Endodermal cell (in vitro differentiated cells): Measurements from ENCODE around the gene AGPAT3. TPM values are rescaled to one million over a fixed set of nuclear protein-coding genes. Genes with fewer than 3 reads are reported as not detected.

ENCODE experiments used
- DNase-seq: peaks from one replicate; pipeline ENCODE4 v3.0.0-alpha.2; 2017
- H3K27ac ChIP-seq: 2 replicates; pipeline ENCODE4 v1.5.1; 2013; ENCODE audit warnings: mild to moderate bottlenecking, low read depth, low read length, moderate library complexity
- H3K27me3 ChIP-seq: 2 replicates; pipeline ENCODE4 v1.6.1; 2013; ENCODE audit warnings: mild to moderate bottlenecking, low read length, moderate library complexity; ENCODE audit not compliant: insufficient read depth, control insufficient read depth, poor library complexity, severe bottlenecking
- H3K36me3 ChIP-seq: 2 replicates; pipeline ENCODE4 v1.7.0; 2013; ENCODE audit warnings: mild to moderate bottlenecking, low read length, moderate library complexity; ENCODE audit not compliant: control insufficient read depth, insufficient read depth
- H3K4me1 ChIP-seq: one replicate; pipeline ENCODE4 v1.7.0; 2013; ENCODE audit warnings: low read length; ENCODE audit not compliant: control insufficient read depth, insufficient read depth
- H3K4me3 ChIP-seq: 2 replicates; pipeline ENCODE4 v1.5.1; 2013; ENCODE audit warnings: mild to moderate bottlenecking, low read length, moderate library complexity
- H3K9ac ChIP-seq: 2 replicates; pipeline ENCODE4 v1.6.1; 2013; ENCODE audit warnings: mild to moderate bottlenecking, low read length, moderate library complexity; ENCODE audit not compliant: poor library complexity, severe bottlenecking; ENCODE audit errors: extremely low read depth
- H3K9me3 ChIP-seq: 2 replicates; pipeline ENCODE4 v1.6.1; 2013; ENCODE audit warnings: mild to moderate bottlenecking, low read length, moderate library complexity; ENCODE audit not compliant: control insufficient read depth
- H3K27ac Mint-ChIP-seq: 2 replicates; pipeline ENCODE4 v1.8.0; 2020; ENCODE audit warnings: mixed read lengths
- H3K27me3 Mint-ChIP-seq: 2 replicates; pipeline ENCODE4 v1.8.0; 2021; ENCODE audit warnings: mild to moderate bottlenecking, mixed read lengths; ENCODE audit not compliant: insufficient read depth
- H3K36me3 Mint-ChIP-seq: 2 replicates; pipeline ENCODE4 v1.8.0; 2020; ENCODE audit warnings: low read depth, mixed read lengths
- H3K4me1 Mint-ChIP-seq: 2 replicates; pipeline ENCODE4 v1.8.0; 2020; ENCODE audit warnings: mixed read lengths
- H3K4me3 Mint-ChIP-seq: 2 replicates; pipeline ENCODE4 v1.8.0; 2020; ENCODE audit warnings: mild to moderate bottlenecking, moderate library complexity, mixed read lengths
- H3K9me3 Mint-ChIP-seq: 2 replicates; pipeline ENCODE4 v1.8.0; 2020; ENCODE audit warnings: mild to moderate bottlenecking, mixed read lengths
- CTCF ChIP-seq: fragments of 200-600 bp; sonication (generic); conservative IDR thresholded peaks from 2 replicates; pipeline ENCODE4 v1.5.0; 2021; ENCODE audit warnings: antibody characterized with exemption, mild to moderate bottlenecking
- WGBS, 2 experiments: methylation state at CpG; one replicate each; pipeline versions ENCODE4 v1.1.5 to v1.1.7; 2013; ENCODE audit warnings: missing lambda C conversion rate in 2 of 2, mixed read lengths in 1 of 2; ENCODE audit not compliant: insufficient coverage in 1 of 2, insufficient read length in 1 of 2; 5-methylcytosine and 5-hydroxymethylcytosine counted together
- total RNA-seq, 2 donors: library from RNA; stranded (reverse); fragmentation: NEBNext Ultra II Directional in 1 of 2; extraction: Animal tissue kit (Norgen Biotek cat#: 25700) in 1 of 2; gene quantifications; 2 replicates in 1 of 2; 3 replicates in 1 of 2; pipeline ENCODE4 v1.2.1, GENCODE V29; 2021

AGPAT3 gene
- total RNA-seq, 2 donors from 2014 or later, result 44.0 to 74.4 TPM

- Mint-ChIP-seq H3K4me3 (peak overlapping the region; percentile 19), H3K9me3 (no peaks in the 10 kb centered on the region), H3K27ac (peak overlapping the region; percentile 82), H3K36me3 (peaks cover 4% of the 10 kb centered on the region), H3K4me1 (peaks cover 12% of the 10 kb centered on the region), H3K27me3 (no peaks in the 10 kb centered on the region)
- peak; percentile 99 for TF ChIP-seq CTCF
- Histone ChIP-seq H3K9ac (no peak overlapping the region), H3K4me1 (peaks cover 4% of the 10 kb centered on the region), H3K9me3 (no peaks in the 10 kb centered on the region), H3K4me3 (no peak overlapping the region), H3K36me3 (peaks cover 4% of the 10 kb centered on the region), H3K27me3 (no peaks in the 10 kb centered on the region), H3K27ac (no peak overlapping the region)
- DNase-seq, result peak; percentile 95
- WGBS, 2 experiments, result 39 to 54% methylated on average over 11 to 30 of the region's 30 CpGs
Observed at GRCh38 chr21:43938751-43939442, 73.9 kb downstream of the AGPAT3 start.

GRCh38 chr21:43939443-43940328 lies 74.7 kb downstream of the AGPAT3 start:
- TF ChIP-seq CTCF, result peak; percentile 49
- Mint-ChIP-seq H3K27me3 (no peaks in the 10 kb centered on the region), H3K4me1 (peaks cover 12% of the 10 kb centered on the region), H3K4me3 (no peak overlapping the region), H3K9me3 (no peaks in the 10 kb centered on the region), H3K36me3 (peaks cover 7% of the 10 kb centered on the region), H3K27ac (peak overlapping the region; percentile 32)
- no peak overlapping the region for H3K27ac ChIP-seq
- WGBS, 2 experiments, result 86 to 90% methylated on average over 25 to 30 of the region's 30 CpGs
- no peak for DNase-seq
- peaks cover 4% of the 10 kb centered on the region for H3K4me1 ChIP-seq
- no peaks in the 10 kb centered on the region for H3K27me3 ChIP-seq
- H3K4me3 ChIP-seq, result no peak overlapping the region
- no peaks in the 10 kb centered on the region for H3K9me3 ChIP-seq
- no peak overlapping the region for H3K9ac ChIP-seq
- peaks cover 4% of the 10 kb centered on the region for H3K36me3 ChIP-seq

- peaks cover 12% of the 10 kb centered on the region for H3K4me1 Mint-ChIP-seq
- Histone ChIP-seq H3K4me1 (peaks cover 4% of the 10 kb centered on the region), H3K9me3 (no peaks in the 10 kb centered on the region), H3K4me3 (no peak overlapping the region), H3K36me3 (peaks cover 4% of the 10 kb centered on the region), H3K27me3 (no peaks in the 10 kb centered on the region), H3K27ac (no peak overlapping the region), H3K9ac (no peak overlapping the region)
- WGBS, 2 experiments, result 89 to 90% methylated on average over 14 to 21 of the region's 21 CpGs
- H3K27ac Mint-ChIP-seq, result no peak overlapping the region
- no peak overlapping the region for H3K4me3 Mint-ChIP-seq
- no peaks in the 10 kb centered on the region for H3K9me3 Mint-ChIP-seq
- no peak for TF ChIP-seq CTCF
- no peaks in the 10 kb centered on the region for H3K27me3 Mint-ChIP-seq
- H3K36me3 Mint-ChIP-seq, result peaks cover 7% of the 10 kb centered on the region
- DNase-seq, result no peak
Observed at GRCh38 chr21:43940329-43941050, 75.5 kb downstream of the AGPAT3 start.
